Neural cell (in vitro differentiated cells): ENCODE data around the gene COL15A1.

Experiments
- CTCF ChIP-seq: fragments of 450-650 bp; IDR thresholded peaks from 2 replicates; pipeline ENCODE4 v1.5.1; 2014; ENCODE audit warnings: antibody characterized with exemption, mild to moderate bottlenecking, moderate library complexity; ENCODE audit not compliant: poor library complexity, severe bottlenecking
- EP300 ChIP-seq: fragments of 450-650 bp; conservative IDR thresholded peaks from 2 replicates; pipeline ENCODE4 v1.6.1; 2014; ENCODE audit warnings: antibody characterized with exemption, mild to moderate bottlenecking, moderate library complexity; ENCODE audit not compliant: poor library complexity, severe bottlenecking
- EZH2 ChIP-seq: fragments of 200-600, 300-800 bp; shearing (Covaris generic), sonication (generic); IDR thresholded peaks from 2 replicates; pipeline ENCODE4 v1.6.1; 2014; ENCODE audit warnings: antibody characterized with exemption, low read length, borderline replicate concordance, mild to moderate bottlenecking; ENCODE audit not compliant: insufficient read depth, poor library complexity, severe bottlenecking
- RAD21 ChIP-seq: fragments of 450-650 bp; conservative IDR thresholded peaks from 2 replicates; pipeline ENCODE4 v1.6.1; 2014; ENCODE audit warnings: antibody characterized with exemption, mild to moderate bottlenecking, moderate library complexity
- SMC3 ChIP-seq: fragments of 450-650 bp; conservative IDR thresholded peaks from 2 replicates; pipeline ENCODE4 v1.6.1; 2014; ENCODE audit warnings: antibody characterized with exemption, mild to moderate bottlenecking, moderate library complexity; ENCODE audit not compliant: poor library complexity

GRCh38 chr9:99103901-99104458, 160.3 kb downstream of the COL15A1 start:
- TF ChIP-seq EZH2 (no peak), CTCF (no peak), RAD21 (no peak), SMC3 (no peak), EP300 (no peak)
